ENCODE data around the gene LRMDA.

LRMDA gene

GRCh38 chr10:76375761-76376160 lies 944.3 kb downstream of the LRMDA start:
- TF ChIP-seq, protein P1, sequence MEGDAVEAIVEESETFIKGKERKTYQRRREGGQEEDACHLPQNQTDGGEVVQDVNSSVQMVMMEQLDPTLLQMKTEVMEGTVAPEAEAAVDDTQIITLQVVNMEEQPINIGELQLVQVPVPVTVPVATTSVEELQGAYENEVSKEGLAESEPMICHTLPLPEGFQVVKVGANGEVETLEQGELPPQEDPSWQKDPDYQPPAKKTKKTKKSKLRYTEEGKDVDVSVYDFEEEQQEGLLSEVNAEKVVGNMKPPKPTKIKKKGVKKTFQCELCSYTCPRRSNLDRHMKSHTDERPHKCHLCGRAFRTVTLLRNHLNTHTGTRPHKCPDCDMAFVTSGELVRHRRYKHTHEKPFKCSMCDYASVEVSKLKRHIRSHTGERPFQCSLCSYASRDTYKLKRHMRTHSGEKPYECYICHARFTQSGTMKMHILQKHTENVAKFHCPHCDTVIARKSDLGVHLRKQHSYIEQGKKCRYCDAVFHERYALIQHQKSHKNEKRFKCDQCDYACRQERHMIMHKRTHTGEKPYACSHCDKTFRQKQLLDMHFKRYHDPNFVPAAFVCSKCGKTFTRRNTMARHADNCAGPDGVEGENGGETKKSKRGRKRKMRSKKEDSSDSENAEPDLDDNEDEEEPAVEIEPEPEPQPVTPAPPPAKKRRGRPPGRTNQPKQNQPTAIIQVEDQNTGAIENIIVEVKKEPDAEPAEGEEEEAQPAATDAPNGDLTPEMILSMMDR (IDR thresholded peaks at IDR 0.05; ENCODE audit: low read depth, low read length, missing control alignments), result no peak
- no peak for DNase-seq (ENCODE audit: low read depth)
- H3K4me3 ChIP-seq (ENCODE audit: low read depth, low read length), result no peak overlapping the region

GRCh38 chr10:76382381-76382851 lies 951.0 kb downstream of the LRMDA start:
- no peak for DNase-seq (ENCODE audit: low read depth)
- TF ChIP-seq, protein P1 (IDR thresholded peaks at IDR 0.05; ENCODE audit: low read depth, low read length, missing control alignments), result no peak
- no peak overlapping the region for H3K4me3 ChIP-seq (ENCODE audit: low read depth, low read length)

GRCh38 chr10:76388321-76389023 lies 957.0 kb downstream of the LRMDA start:
- H3K4me3 ChIP-seq (ENCODE audit: low read depth, low read length), result no peak overlapping the region
- DNase-seq (ENCODE audit: low read depth), result no peak
- TF ChIP-seq, protein P1 (IDR thresholded peaks at IDR 0.05; ENCODE audit: low read depth, low read length, missing control alignments), result no peak

- TF ChIP-seq, protein P1 (IDR thresholded peaks at IDR 0.05; ENCODE audit: low read depth, low read length, missing control alignments), result no peak
- no peak for DNase-seq (ENCODE audit: low read depth)
- no peak overlapping the region for H3K4me3 ChIP-seq (ENCODE audit: low read depth, low read length)
Observed at GRCh38 chr10:76393875-76394706, 962.7 kb downstream of the LRMDA start.

DNA sequence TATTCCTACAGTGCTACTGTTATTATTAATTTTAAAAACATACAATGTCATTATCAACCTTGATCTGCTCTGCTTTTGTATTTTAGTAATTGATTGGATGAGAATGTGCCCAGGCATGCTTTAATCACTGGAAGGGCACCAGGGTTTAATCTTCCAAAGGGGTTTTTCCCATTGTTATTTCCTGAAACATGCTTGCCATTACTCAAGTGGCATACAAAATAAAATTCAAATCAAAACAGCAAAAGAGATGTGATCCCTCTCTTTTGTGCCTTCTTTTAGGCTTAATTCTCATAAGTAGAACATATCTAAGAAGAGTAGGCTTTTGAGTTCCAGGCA lies 963.3 kb downstream of the LRMDA start:
- no peak for DNase-seq (ENCODE audit: low read depth)

GRCh38 chr10:76395251-76395650 lies 963.8 kb downstream of the LRMDA start:
- no peak for DNase-seq (ENCODE audit: low read depth)
- H3K4me3 ChIP-seq (ENCODE audit: low read depth, low read length), result no peak overlapping the region
- TF ChIP-seq, protein P1 (IDR thresholded peaks at IDR 0.05; ENCODE audit: low read depth, low read length, missing control alignments), result no peak

More for the DNA sequence above, 963.3 kb downstream of the LRMDA start:
- no peak overlapping the region for H3K4me3 ChIP-seq (ENCODE audit: low read depth, low read length)
- TF ChIP-seq, protein P1 (IDR thresholded peaks at IDR 0.05; ENCODE audit: low read depth, low read length, missing control alignments), result no peak
